HepG2 (cell line): Measurements from ENCODE around the gene CABP2. TPM values are rescaled to one million over a fixed set of nuclear protein-coding genes. Genes with fewer than 3 reads are reported as not detected.

ENCODE experiments used
- ATAC-seq: fragments of 200-7000 bp; cut with Tn5 transposase; 3 replicates; pipeline ENCODE4 v1.9.1; 2020; ENCODE audit warnings: mild to moderate bottlenecking, moderate library complexity
- BruUV-seq: library from RNA; stranded (reverse); fragments of 400-500 nt; replicated peaks from 2 replicates; lab custom pipeline; 2021; lab: Mats Ljungman, UMichigan
- CTCF ChIA-PET: fragments of 300-600 bp; formaldehyde crosslinking; extraction: SDS; loops from one replicate; lab custom pipeline; 2021; ENCODE audit warnings: low total read pairs, inconsistent platforms, low intra/inter-chr PET ratio; lab: Yijun Ruan, JAX
- POLR2A ChIA-PET: fragments of 350-600 bp; sonication (Branson Sonifier 250); formaldehyde crosslinking; loops from one replicate; lab custom pipeline; 2020; ENCODE audit warnings: antibody characterized with exemption, inconsistent platforms; lab: Yijun Ruan, JAX
- DNase-seq: peaks from one replicate; pipeline ENCODE4 v3.0.0-alpha.2; 2015; ENCODE audit warnings: low spot score
- FAIRE-seq: peaks from 3 replicates; lab custom pipeline; 2011; peaks lifted over from hg19 to GRCh38; lab: Jason Lieb, UNC
- H2AFZ ChIP-seq: one replicate; pipeline ENCODE4 v1.6.1; 2011; ENCODE audit warnings: low read length, inconsistent platforms
- H3K27ac ChIP-seq: fragments of 300-600 bp; 3 replicates; pipeline ENCODE4 v1.8.0; 2011; ENCODE audit warnings: mixed run types, mild to moderate bottlenecking, mixed read lengths, low read length, inconsistent platforms; ENCODE audit not compliant: insufficient read depth; ENCODE audit errors: extremely low read length
- H3K27me3 ChIP-seq, 2 experiments: fragments of 200-600 bp in 1 of 2; 2 replicates in 1 of 2; 3 replicates in 1 of 2; pipeline versions ENCODE4 v1.6.0 to v1.8.0; 2011; ENCODE audit warnings: low read length in 2 of 2, mild to moderate bottlenecking in 2 of 2, moderate library complexity in 2 of 2, inconsistent platforms in 1 of 2; ENCODE audit not compliant: insufficient read depth in 2 of 2, control insufficient read depth in 1 of 2
- H3K36me3 ChIP-seq, 2 experiments: fragments of 200-600 bp in 1 of 2; replicated peaks in 1 of 2; 2 replicates in 1 of 2; 3 replicates in 1 of 2; pipeline versions ENCODE4 v1.5.1 to v1.8.0; 2011; ENCODE audit warnings: low read length in 2 of 2, inconsistent platforms in 1 of 2; ENCODE audit not compliant: insufficient read depth in 2 of 2, control insufficient read depth in 1 of 2
- H3K4me1 ChIP-seq: 2 replicates; pipeline ENCODE4 v1.5.1; 2012; ENCODE audit warnings: low read length, inconsistent platforms; ENCODE audit not compliant: insufficient read depth
- H3K4me2 ChIP-seq: 2 replicates; pipeline ENCODE4 v1.6.0; 2011; ENCODE audit warnings: low read depth, low read length, inconsistent platforms
- H3K4me3 ChIP-seq, 3 experiments: fragments of 200-600 bp in 1 of 3; sonication (generic), shearing (Covaris generic) in 1 of 3; replicated peaks in 1 of 3; 2 replicates each; pipeline ENCODE4 v1.5.1; 2011 to 2016; ENCODE audit warnings: low read length in 3 of 3, inconsistent platforms in 2 of 3, low read depth in 2 of 3, mild to moderate bottlenecking in 2 of 3, control low read depth in 1 of 3, mixed read lengths in 1 of 3; ENCODE audit not compliant: insufficient read depth in 1 of 3
- H3K79me2 ChIP-seq: one replicate; pipeline ENCODE4 v1.6.1; 2011; ENCODE audit warnings: low read length, inconsistent platforms; ENCODE audit not compliant: insufficient read depth
- H3K9ac ChIP-seq: 2 replicates; pipeline ENCODE4 v1.6.0; 2011; ENCODE audit warnings: mild to moderate bottlenecking, low read depth, low read length, inconsistent platforms; ENCODE audit not compliant: insufficient read depth
- H3K9me3 ChIP-seq: 2 replicates; pipeline ENCODE4 v1.5.1; 2012; ENCODE audit warnings: mild to moderate bottlenecking, low read length
- H4K20me1 ChIP-seq: 2 replicates; pipeline ENCODE4 v1.6.0; 2011; ENCODE audit warnings: inconsistent platforms, mild to moderate bottlenecking, low read length, moderate library complexity; ENCODE audit not compliant: insufficient read depth
- ARID2 ChIP-seq: sonication (generic); formaldehyde crosslinking; IDR thresholded peaks from 2 replicates; pipeline ENCODE4 v1.8.1; 2022; ENCODE audit warnings: mild to moderate bottlenecking, missing genetic modification reagents, borderline replicate concordance
- ASH2L ChIP-seq: fragments of 300-600, 200-600 bp; sonication (generic); IDR thresholded peaks from 2 replicates; pipeline ENCODE4 v1.7.0; 2017; ENCODE audit warnings: low read depth, mild to moderate bottlenecking, moderate library complexity, mixed read lengths, low read length; ENCODE audit not compliant: insufficient read length
- CREBL2 ChIP-seq: sonication (generic); formaldehyde crosslinking; IDR thresholded peaks from 2 replicates; pipeline ENCODE4 v1.8.1; 2023; ENCODE audit warnings: missing genetic modification reagents, mild to moderate bottlenecking, borderline replicate concordance
- ESRRA ChIP-seq: sonication (generic); formaldehyde crosslinking; IDR thresholded peaks from 2 replicates; pipeline ENCODE4 v1.5.1; 2020; ENCODE audit warnings: mild to moderate bottlenecking, low read depth, missing genetic modification reagents
- HNRNPUL1 ChIP-seq: fragments of 200-400 bp; formaldehyde crosslinking; IDR thresholded peaks from 2 replicates; pipeline ENCODE4 v1.6.1; 2017; ENCODE audit warnings: low read depth, mild to moderate bottlenecking, low read length, moderate library complexity
- NCOA1 ChIP-seq: sonication (generic); formaldehyde crosslinking; IDR thresholded peaks from 2 replicates; pipeline ENCODE4 v1.9.0; 2021; ENCODE audit warnings: missing genetic modification reagents
- NFYB ChIP-seq: sonication (generic); formaldehyde crosslinking; IDR thresholded peaks from 2 replicates; pipeline ENCODE4 v1.4.0; 2020; ENCODE audit warnings: missing genetic modification reagents
- PRDM10 ChIP-seq: sonication (generic); formaldehyde crosslinking; IDR thresholded peaks from 2 replicates; pipeline ENCODE4 v1.4.0; 2020; ENCODE audit warnings: low read depth, missing genetic modification reagents
- PREB ChIP-seq: sonication (generic); formaldehyde crosslinking; IDR thresholded peaks from 2 replicates; pipeline ENCODE4 v1.4.0; 2020; ENCODE audit warnings: missing genetic modification reagents
- RFXAP ChIP-seq: sonication (generic); formaldehyde crosslinking; IDR thresholded peaks from 2 replicates; pipeline ENCODE4 v1.4.0; 2020; ENCODE audit warnings: missing genetic modification reagents, borderline replicate concordance
- SKIL ChIP-seq: sonication (generic); formaldehyde crosslinking; IDR thresholded peaks from 2 replicates; pipeline ENCODE4 v1.8.0; 2022; ENCODE audit warnings: missing genetic modification reagents, mild to moderate bottlenecking, moderate library complexity, borderline replicate concordance
- SOX6 ChIP-seq, 2 experiments: fragments of 450-650 bp in 1 of 2; sonication (generic) in 1 of 2; formaldehyde crosslinking in 1 of 2; IDR thresholded peaks; 2 replicates each; pipeline versions ENCODE4 v1.4.0 to v1.6.1; 2017 to 2020; ENCODE audit warnings: antibody characterized with exemption in 1 of 2, mild to moderate bottlenecking in 1 of 2, missing genetic modification reagents in 1 of 2
- U2AF2 ChIP-seq: fragments of 200-400 bp; formaldehyde crosslinking; IDR thresholded peaks from 2 replicates; pipeline ENCODE4 v1.6.1; 2017; ENCODE audit warnings: low read depth, mild to moderate bottlenecking, low read length
- ZNF124 ChIP-seq: sonication (generic); formaldehyde crosslinking; IDR thresholded peaks from 2 replicates; pipeline ENCODE4 v1.4.0; 2020; ENCODE audit warnings: missing genetic modification reagents
- ZNF24 ChIP-seq: fragments of 450-650 bp; IDR thresholded peaks from 2 replicates; pipeline ENCODE4 v1.6.1; 2017; ENCODE audit warnings: antibody characterized with exemption, mild to moderate bottlenecking
- WGBS: methylation state at CpG from one replicate; pipeline ENCODE4 v1.1.6; 2017; ENCODE audit warnings: low lambda C conversion rate; 5-methylcytosine and 5-hydroxymethylcytosine counted together
- in situ Hi-C: cut with HindIII; loops from 2 replicates; pipeline ENCODE4 v1.10.0; 2017; ENCODE audit warnings: low pct_unique_long_range_greater_than_20kb; ENCODE audit not compliant: extremely low pct_ligation_motif_present
- intact Hi-C: fragments of 100-400 bp; cut with micrococcal nuclease; formaldehyde crosslinking; loops from one replicate; pipeline ENCODE4 v1.10.0; 2022; ENCODE audit not compliant: unreplicated experiment
- polyA plus RNA-seq, 8 experiments: library from polyadenylated mRNA; depleted of rRNA in 3 of 8; stranded (reverse) in 7 of 8; unstranded in 1 of 8; fragments of >200 nt; fragmentation: Illumina TruSeq in 4 of 8; extraction: Trizol in 4 of 8; gene quantifications; 2 replicates each; pipeline versions ENCODE4 v1.2.1 to v1.2.3, GENCODE V29; 2011 to 2016; ENCODE audit warnings: low read depth in 4 of 8, missing spikeins in 1 of 8, mixed read lengths in 1 of 8; ENCODE audit not compliant: insufficient read depth in 1 of 8
- total RNA-seq, 5 experiments: library from RNA; depleted of rRNA; stranded (reverse); fragments of >200 nt; fragmentation: Illumina TruSeq; extraction: Trizol; gene quantifications; 2 replicates each; pipeline ENCODE4 v1.2.3, GENCODE V29; 2016; ENCODE audit warnings: low read depth in 1 of 5
- TF ChIP-seq, protein P1 (sequence below): IDR thresholded peaks from 2 replicates; pipeline ENCODE4 v1.6.1; 2016; ENCODE audit warnings: low read depth

Gene CABP2
- total and polyA plus RNA-seq, 2 of the 13 experiments (the other 11 are each of a cell fraction or from before 2014, with no cell fraction given), result not detected

DNA sequence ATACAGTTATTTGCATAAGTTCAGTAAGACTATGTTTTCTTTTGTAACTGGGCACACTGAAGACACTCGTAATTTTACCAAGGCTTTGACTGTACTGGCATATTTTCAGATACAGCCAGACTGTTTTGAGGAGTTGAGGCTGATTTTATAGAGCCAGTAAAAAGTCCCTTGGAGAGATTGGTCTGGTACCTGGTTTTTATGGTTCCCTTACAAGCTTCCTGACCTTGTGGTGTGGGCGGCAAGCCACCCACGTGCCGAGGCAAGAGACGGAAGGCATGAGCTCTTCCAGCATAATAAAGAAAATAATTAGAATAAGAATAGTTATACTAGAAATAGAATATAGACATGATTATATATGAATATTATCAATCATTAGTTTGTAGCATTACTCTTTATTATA is 49.1 kb upstream of the CABP2 start:
- in situ Hi-C loops, result no loop called here
- H3K4me3 ChIP-seq, result no peak overlapping the region
- no peaks in the 10 kb centered on the region for H3K36me3 ChIP-seq
- no peaks in the 10 kb centered on the region for H3K9me3 ChIP-seq
- ChIA-PET CTCF (interaction anchor here (1.3 to 1.7 kb wide), 2 partner anchors 34 to 43 kb away, joined by 3 to 20 read pairs; partner anchors contain the start of gene NDUFV1), POLR2A (interaction anchor here (1.2 to 1.6 kb wide), 4 partner anchors 10 to 170 kb away, joined by 3 read pairs; partner anchors contain the start of gene PPP1CA)
- H4K20me1 ChIP-seq, result no peaks in the 10 kb centered on the region
- FAIRE-seq (no peak), DNase-seq (no peak), ATAC-seq (no peak)
- no peak overlapping the region for H3K4me2 ChIP-seq
- H3K27me3 ChIP-seq, result peaks cover 0 to 2% of the 10 kb centered on the region in 2 experiments; a peak in 1 of 5 replicates
- no peak overlapping the region for H2AFZ ChIP-seq
- H3K27ac ChIP-seq, result no peak overlapping the region
- H3K79me2 ChIP-seq, result no peaks in the 10 kb centered on the region
- no peak overlapping the region for H3K9ac ChIP-seq
- BruUV-seq, result no TSS peak
- 0% methylated on average over 5 of the region's 5 CpGs for WGBS
- intact Hi-C loops, result loop anchor here (1.0 kb wide), 1 partner anchor 34 kb away; the partner anchor contains the start of gene NDUFV1
- H3K4me1 ChIP-seq, result peaks cover 10% of the 10 kb centered on the region
- TF ChIP-seq HNRNPUL1 (no peak), SOX6 (IDR thresholded peaks at IDR 0.05) (no peak), SOX6 (CRISPR knock-in tag; IDR thresholded peaks at IDR 0.05) (no peak), ZNF24 (no peak), PREB (no peak), ASH2L (no peak), ARID2 (CRISPR knock-in tag) (no peak), U2AF2 (no peak), CREBL2 (CRISPR knock-in tag) (no peak), PRDM10 (CRISPR knock-in tag) (no peak), NCOA1 (no peak), ESRRA (CRISPR knock-in tag) (no peak), SKIL (no peak), RFXAP (CRISPR knock-in tag) (no peak), NFYB (CRISPR knock-in tag) (no peak), ZNF124 (CRISPR knock-in tag) (no peak)
- TF ChIP-seq, protein P1, sequence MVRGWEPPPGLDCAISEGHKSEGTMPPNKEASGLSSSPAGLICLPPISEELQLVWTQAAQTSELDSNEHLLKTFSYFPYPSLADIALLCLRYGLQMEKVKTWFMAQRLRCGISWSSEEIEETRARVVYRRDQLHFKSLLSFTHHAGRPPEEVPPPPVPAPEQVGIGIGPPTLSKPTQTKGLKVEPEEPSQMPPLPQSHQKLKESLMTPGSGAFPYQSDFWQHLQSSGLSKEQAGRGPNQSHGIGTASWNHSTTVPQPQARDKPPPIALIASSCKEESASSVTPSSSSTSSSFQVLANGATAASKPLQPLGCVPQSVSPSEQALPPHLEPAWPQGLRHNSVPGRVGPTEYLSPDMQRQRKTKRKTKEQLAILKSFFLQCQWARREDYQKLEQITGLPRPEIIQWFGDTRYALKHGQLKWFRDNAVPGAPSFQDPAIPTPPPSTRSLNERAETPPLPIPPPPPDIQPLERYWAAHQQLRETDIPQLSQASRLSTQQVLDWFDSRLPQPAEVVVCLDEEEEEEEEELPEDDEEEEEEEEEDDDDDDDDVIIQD (CRISPR knock-in tag), result no peak
